H1 (cell line): Measurements from ENCODE around the gene ATOH8. TPM values are rescaled to one million over a fixed set of nuclear protein-coding genes. Genes with fewer than 3 reads are reported as not detected.

Experiments used
- CTCF ChIA-PET: fragments of 300-600 bp; sonication (Branson Sonifier 250); formaldehyde crosslinking; loops from one replicate; lab custom pipeline; 2021; ENCODE audit not compliant: partially characterized antibody; lab: Charles Lee
- POLR2A ChIA-PET: fragments of 300-600 bp; sonication (Branson Sonifier 250); formaldehyde crosslinking; loops from one replicate; lab custom pipeline; 2021; ENCODE audit warnings: inconsistent platforms; ENCODE audit not compliant: partially characterized antibody; lab: Charles Lee
- DNase-seq, 2 experiments: peaks; one replicate each; pipeline versions ENCODE4 v3.0.0 to v3.0.0-alpha.2; 2010 to 2022; ENCODE audit warnings: low spot score in 2 of 2, low read depth in 1 of 2, mixed read lengths in 1 of 2
- FAIRE-seq: peaks from 2 replicates; lab custom pipeline; 2011; peaks lifted over from hg19 to GRCh38; lab: Jason Lieb, UNC
- H2AFZ ChIP-seq: 2 replicates; pipeline ENCODE4 v1.8.1; 2012; ENCODE audit warnings: low read length, inconsistent platforms
- H2AK5ac ChIP-seq: 2 replicates; pipeline ENCODE4 v1.6.1; 2013; ENCODE audit warnings: low read depth, low read length
- H2BK120ac ChIP-seq: replicated peaks from 2 replicates; pipeline ENCODE3; 2013; ENCODE audit warnings: low read depth, low read length, inconsistent platforms
- H2BK12ac ChIP-seq: 2 replicates; pipeline ENCODE4 v1.6.1; 2013; ENCODE audit warnings: low read depth, low read length
- H2BK15ac ChIP-seq: 2 replicates; pipeline ENCODE4 v1.6.1; 2013; ENCODE audit warnings: low read length
- H2BK20ac ChIP-seq: 2 replicates; pipeline ENCODE4 v1.6.1; 2013; ENCODE audit warnings: low read length
- H2BK5ac ChIP-seq: 2 replicates; pipeline ENCODE4 v1.6.1; 2013; ENCODE audit warnings: low read depth, low read length
- H3K14ac ChIP-seq: 2 replicates; pipeline ENCODE4 v1.6.1; 2013; ENCODE audit warnings: inconsistent platforms; ENCODE audit not compliant: insufficient read length
- H3K18ac ChIP-seq: 2 replicates; pipeline ENCODE4 v1.6.1; 2013; ENCODE audit warnings: low read length; ENCODE audit errors: extremely low read depth
- H3K23ac ChIP-seq: 2 replicates; pipeline ENCODE4 v1.6.1; 2013; ENCODE audit warnings: inconsistent platforms; ENCODE audit not compliant: insufficient read length
- H3K23me2 ChIP-seq: 2 replicates; pipeline ENCODE4 v1.6.1; 2013; ENCODE audit warnings: low read depth, low read length
- H3K27ac ChIP-seq: 2 replicates; pipeline ENCODE4 v1.6.1; 2011; ENCODE audit warnings: low read depth, low read length, inconsistent platforms
- H3K27me3 ChIP-seq, 4 experiments: replicated peaks in 1 of 4; 1 replicate in 1 of 4; 2 replicates in 3 of 4; pipeline versions ENCODE4 v1.6.1 to v1.8.1; 2011 to 2013; ENCODE audit warnings: low read length in 3 of 4, mild to moderate bottlenecking in 3 of 4, inconsistent platforms in 2 of 4, mixed read lengths in 2 of 4, moderate library complexity in 1 of 4; ENCODE audit not compliant: control insufficient read depth in 3 of 4, insufficient read depth in 3 of 4; ENCODE audit errors: extremely low read depth in 1 of 4
- H3K36me3 ChIP-seq, 4 experiments: 2 replicates each; pipeline versions ENCODE4 v1.6.1 to v1.8.1; 2011 to 2013; ENCODE audit warnings: mild to moderate bottlenecking in 4 of 4, low read length in 3 of 4, moderate library complexity in 2 of 4, control low read depth in 1 of 4, inconsistent platforms in 1 of 4; ENCODE audit not compliant: insufficient read depth in 4 of 4, control insufficient read depth in 2 of 4
- H3K4ac ChIP-seq: replicated peaks from 2 replicates; pipeline ENCODE3; 2013; ENCODE audit warnings: low read length, low read depth, mixed read lengths, inconsistent platforms; ENCODE audit not compliant: insufficient read length
- H3K4me1 ChIP-seq, 4 experiments: replicated peaks in 1 of 4; 1 replicate in 1 of 4; 2 replicates in 3 of 4; pipeline versions ENCODE4 v1.6.1 to v1.8.1; 2011 to 2013; ENCODE audit warnings: low read length in 3 of 4, inconsistent platforms in 2 of 4, mixed read lengths in 1 of 4; ENCODE audit not compliant: insufficient read depth in 4 of 4, control insufficient read depth in 3 of 4
- H3K4me2 ChIP-seq, 2 experiments: 2 replicates each; pipeline versions ENCODE4 v1.6.1 to v1.8.1; 2011 to 2013; ENCODE audit warnings: low read depth in 2 of 2, low read length in 2 of 2, control low read depth in 1 of 2, inconsistent platforms in 1 of 2, mild to moderate bottlenecking in 1 of 2; ENCODE audit not compliant: insufficient read depth in 1 of 2
- H3K4me3 ChIP-seq, 4 experiments: fragments of 200-600, 300-600 bp in 1 of 4; sonication (generic), shearing (Covaris generic), sonication (Bioruptor Twin) in 1 of 4; 2 replicates each; pipeline versions ENCODE4 v1.5.1 to v1.8.1; 2011 to 2016; ENCODE audit warnings: low read length in 4 of 4, low read depth in 3 of 4, control low read depth in 2 of 4, inconsistent platforms in 2 of 4, mild to moderate bottlenecking in 2 of 4, mixed read lengths in 1 of 4, moderate library complexity in 1 of 4; ENCODE audit not compliant: insufficient read depth in 2 of 4; ENCODE audit errors: extremely low read depth in 1 of 4
- H3K56ac ChIP-seq: replicated peaks from 2 replicates; pipeline ENCODE3; 2013; ENCODE audit warnings: low read depth, mild to moderate bottlenecking, mixed read lengths, low read length, inconsistent platforms; ENCODE audit not compliant: insufficient read length
- H3K79me1 ChIP-seq: 2 replicates; pipeline ENCODE4 v1.6.1; 2013; ENCODE audit warnings: low read depth, low read length, control low read depth
- H3K79me2 ChIP-seq, 2 experiments: 2 replicates each; pipeline versions ENCODE4 v1.6.1 to v1.8.1; 2012 to 2013; ENCODE audit warnings: low read length in 2 of 2, mild to moderate bottlenecking in 2 of 2, inconsistent platforms in 1 of 2; ENCODE audit not compliant: insufficient read depth in 2 of 2, control insufficient read depth in 1 of 2
- H3K9ac ChIP-seq, 4 experiments: replicated peaks in 1 of 4; 1 replicate in 1 of 4; 2 replicates in 3 of 4; pipeline versions ENCODE4 v1.6.1 to v1.8.1; 2011 to 2013; ENCODE audit warnings: low read depth in 3 of 4, low read length in 3 of 4, control low read depth in 2 of 4, mild to moderate bottlenecking in 2 of 4, moderate library complexity in 2 of 4, inconsistent platforms in 1 of 4; ENCODE audit errors: extremely low read depth in 1 of 4
- H3K9me3 ChIP-seq, 2 experiments: 2 replicates each; pipeline versions ENCODE4 v1.6.1 to v1.8.1; 2012 to 2013; ENCODE audit warnings: mild to moderate bottlenecking in 2 of 2, moderate library complexity in 2 of 2, control low read depth in 1 of 2, inconsistent platforms in 1 of 2, low read depth in 1 of 2, low read length in 1 of 2, mixed read lengths in 1 of 2; ENCODE audit not compliant: insufficient read depth in 2 of 2
- H4K20me1 ChIP-seq, 2 experiments: replicated peaks in 1 of 2; 2 replicates each; pipeline versions ENCODE3 to v1.8.1; 2011 to 2013; ENCODE audit warnings: inconsistent platforms in 2 of 2, low read length in 2 of 2, mild to moderate bottlenecking in 1 of 2; ENCODE audit not compliant: insufficient read depth in 2 of 2, control insufficient read depth in 1 of 2
- H4K5ac ChIP-seq: 2 replicates; pipeline ENCODE4 v1.6.1; 2013; ENCODE audit warnings: low read length, low read depth, mixed read lengths, inconsistent platforms; ENCODE audit not compliant: insufficient read length
- H4K8ac ChIP-seq: 2 replicates; pipeline ENCODE4 v1.8.0; 2013; ENCODE audit warnings: mild to moderate bottlenecking, moderate library complexity, low read length, inconsistent platforms; ENCODE audit not compliant: insufficient read depth; ENCODE audit errors: extremely low read depth
- H4K91ac ChIP-seq: replicated peaks from 2 replicates; pipeline ENCODE3; 2013; ENCODE audit warnings: low read length, mixed read lengths, inconsistent platforms; ENCODE audit not compliant: insufficient read length
- BACH1 ChIP-seq: IDR thresholded peaks from 2 replicates; pipeline ENCODE4 v1.6.1; 2012; ENCODE audit warnings: low read length, improper control_type of control experiment
- CBX5 ChIP-seq: fragments of 300-800, 300-1000 bp; sonication (generic); IDR thresholded peaks from 2 replicates; pipeline ENCODE4 v1.7.1; 2016; ENCODE audit warnings: antibody characterized with exemption, low read length, low read depth
- CBX8 ChIP-seq: fragments of 300-800, 300-1000 bp; sonication (generic); IDR thresholded peaks from 2 replicates; pipeline ENCODE4 v1.7.1; 2016; ENCODE audit warnings: low read depth, low read length, borderline replicate concordance
- CHD1 ChIP-seq: IDR thresholded peaks from 2 replicates; pipeline ENCODE4 v1.6.1; 2012; ENCODE audit warnings: low read depth, low read length, improper control_type of control experiment
- CREB1 ChIP-seq: IDR thresholded peaks from 2 replicates; pipeline ENCODE4 v1.6.1; 2012; ENCODE audit warnings: inconsistent platforms
- FOSL1 ChIP-seq: IDR thresholded peaks from 2 replicates; pipeline ENCODE4 v1.6.1; 2011; ENCODE audit warnings: mild to moderate bottlenecking, low read depth, low read length, moderate library complexity; ENCODE audit not compliant: insufficient read depth
- HDAC2 ChIP-seq, 2 experiments: fragments of 300-600 bp in 1 of 2; sonication (generic) in 1 of 2; IDR thresholded peaks; 2 replicates each; pipeline ENCODE4 v1.6.1; 2011 to 2012; ENCODE audit warnings: low read depth in 2 of 2, low read length in 2 of 2, mild to moderate bottlenecking in 2 of 2, moderate library complexity in 2 of 2, borderline replicate concordance in 1 of 2, inconsistent platforms in 1 of 2
- JUND ChIP-seq: IDR thresholded peaks from 2 replicates; pipeline ENCODE4 v1.6.1; 2011; ENCODE audit warnings: mild to moderate bottlenecking, improper control_type of control experiment, low read length
- MAFK ChIP-seq: IDR thresholded peaks from 2 replicates; pipeline ENCODE4 v1.6.1; 2012; ENCODE audit warnings: low read depth, mild to moderate bottlenecking, improper control_type of control experiment, low read length
- RFX5 ChIP-seq: IDR thresholded peaks from 2 replicates; pipeline ENCODE4 v1.6.1; 2011; ENCODE audit warnings: low read depth, low read length, improper control_type of control experiment, borderline replicate concordance
- SIN3A ChIP-seq, 2 experiments: IDR thresholded peaks in 1 of 2; conservative IDR thresholded peaks in 1 of 2; 2 replicates each; pipeline ENCODE4 v1.6.1; 2011 to 2012; ENCODE audit warnings: low read length in 2 of 2, improper control_type of control experiment in 1 of 2, low read depth in 1 of 2, mild to moderate bottlenecking in 1 of 2
- TBP ChIP-seq: IDR thresholded peaks from 2 replicates; pipeline ENCODE4 v1.6.1; 2011; ENCODE audit warnings: low read depth, low read length, improper control_type of control experiment
- WGBS, 2 experiments: shearing (Covaris generic) in 1 of 2; methylation state at CpG; one replicate each; pipeline versions ENCODE4 v1.1.6 to v1.1.7; 2013 to 2015; ENCODE audit warnings: low lambda C conversion rate in 2 of 2, mixed read lengths in 2 of 2, inconsistent platforms in 1 of 2, low coverage in 1 of 2, missing lambda C conversion rate in 1 of 2; ENCODE audit not compliant: insufficient replicate concordance in 2 of 2, insufficient coverage in 1 of 2, insufficient read length in 1 of 2; ENCODE audit errors: extremely low coverage in 1 of 2, missing lambda C conversion rate in 1 of 2; 5-methylcytosine and 5-hydroxymethylcytosine counted together
- polyA plus RNA-seq, 7 experiments: library from polyadenylated mRNA; depleted of rRNA in 3 of 7; stranded (reverse) in 5 of 7; unstranded in 2 of 7; fragments of >200 nt in 5 of 7; fragments of 200-250 nt in 2 of 7; gene quantifications; 1 replicate in 5 of 7; 2 replicates in 1 of 7; 4 replicates in 1 of 7; pipeline versions ENCODE4 v1.2.1 to v1.2.3, GENCODE V29; 2011 to 2013; ENCODE audit warnings: missing spikeins in 2 of 7, mixed read lengths in 2 of 7
- total RNA-seq: library from RNA; stranded (reverse); fragmentation: NEBNext Ultra II Directional; extraction: Animal tissue kit (Norgen Biotek cat#: 25700); gene quantifications from 2 replicates; pipeline ENCODE4 v1.2.1, GENCODE V29; 2021
- TF ChIP-seq, protein P1 (sequence below): IDR thresholded peaks from 2 replicates; pipeline ENCODE4 v1.6.1; 2011; ENCODE audit warnings: low read depth, mild to moderate bottlenecking, low read length; ENCODE audit not compliant: insufficient read depth

The ATOH8 gene
- total and polyA plus RNA-seq, 2 of the 8 experiments (the other 6 are each of a cell fraction or from before 2014, with no cell fraction given): 0.50 to 0.53 TPM

DNA sequence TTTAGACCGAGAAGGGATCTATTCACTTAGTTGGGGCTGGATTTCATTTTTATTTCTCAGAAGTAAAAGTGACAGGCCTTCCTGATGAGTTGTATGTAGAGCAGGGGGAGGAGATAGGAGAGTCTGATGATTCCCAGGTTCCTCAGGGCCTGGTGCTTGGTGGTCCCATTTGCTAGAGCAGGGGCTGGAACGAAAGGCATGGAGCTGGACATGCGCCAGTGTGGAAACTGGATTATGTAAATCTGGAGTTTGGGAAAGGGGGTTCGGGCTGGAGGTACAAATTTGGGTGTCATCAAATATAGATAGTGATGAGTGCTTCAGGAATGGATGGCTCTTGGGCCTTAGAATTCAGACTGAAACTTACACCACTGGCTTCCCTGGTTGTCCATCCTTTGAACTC, 32.1 kb upstream of the ATOH8 start:
- Histone ChIP-seq H3K14ac (no peak overlapping the region), H2AFZ (no peak overlapping the region), H3K9ac (no peak overlapping the region), H2BK5ac (no peak overlapping the region), H3K79me2 (no peaks in the 10 kb centered on the region), H3K27ac (no peak overlapping the region), H3K27me3 (no peaks in the 10 kb centered on the region; a peak in 1 of 7 replicates), H4K8ac (no peak overlapping the region), H3K79me1 (no peaks in the 10 kb centered on the region), H2BK20ac (no peak overlapping the region), H3K36me3 (no peaks in the 10 kb centered on the region), H3K4ac (no peak overlapping the region), H3K56ac (no peak overlapping the region), H3K4me3 (no peak overlapping the region), H3K18ac (no peak overlapping the region), H2BK120ac (no peak overlapping the region), H2BK12ac (no peak overlapping the region), H3K23ac (no peak overlapping the region), H3K4me1 (no peaks in the 10 kb centered on the region), H4K91ac (no peak overlapping the region), H4K20me1 (no peaks in the 10 kb centered on the region), H4K5ac (no peak overlapping the region), H3K9me3 (no peaks in the 10 kb centered on the region), H3K23me2 (no peaks in the 10 kb centered on the region), H2AK5ac (no peak overlapping the region), H2BK15ac (no peak overlapping the region), H3K4me2 (no peak overlapping the region)
- FAIRE-seq: no peak
- ChIA-PET POLR2A (no interaction called here), CTCF (interaction anchor here (0.7 to 6.0 kb wide), 6 partner anchors 14 to 103 kb away, joined by 3 to 61 read pairs (median 8); no protein-coding TSS in a partner anchor)
- TF ChIP-seq HDAC2 (IDR thresholded peaks at IDR 0.05; ENCODE audit: borderline replicate concordance in 1 of 2, low read depth in 2 of 2, low read length in 2 of 2) (no peak), CBX5 (no peak), RFX5 (no peak), JUND (no peak), CBX8 (no peak), TBP (no peak), FOSL1 (no peak), CREB1 (no peak), MAFK (no peak), SIN3A (conservative IDR thresholded peaks at IDR 0.05 in 1 of 2, IDR thresholded peaks at IDR 0.05 in 1 of 2; ENCODE audit: low read depth in 1 of 2, low read length in 2 of 2) (no peak), CHD1 (no peak), BACH1 (no peak)
- TF ChIP-seq, protein P1, sequence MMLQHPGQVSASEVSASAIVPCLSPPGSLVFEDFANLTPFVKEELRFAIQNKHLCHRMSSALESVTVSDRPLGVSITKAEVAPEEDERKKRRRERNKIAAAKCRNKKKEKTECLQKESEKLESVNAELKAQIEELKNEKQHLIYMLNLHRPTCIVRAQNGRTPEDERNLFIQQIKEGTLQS: no peak
- no peak for DNase-seq
- 92% methylated on average over 4 of the region's 4 CpGs; no CpG with 5 or more reads in 1 of the 2 experiments for WGBS, 2 experiments
